LHCN-M2 (cell line): ENCODE measurements around the gene ZNF26. TPM values are rescaled to one million over a fixed set of nuclear protein-coding genes. Genes with fewer than 3 reads are reported as not detected.
"Not testable (repeated sequence)": the region's sequence is repeated elsewhere in the genome, so short reads cannot be mapped to it uniquely, and the experiment has no call there.

Experiments
- DNase-seq: peaks from one replicate; pipeline ENCODE4 v3.0.0-alpha.2; 2012; ENCODE audit warnings: low read depth
- total RNA-seq: library from RNA; depleted of rRNA; stranded (reverse); fragments of >200 nt; gene quantifications from 2 replicates; pipeline ENCODE4 v1.2.3, GENCODE V29; 2014

Gene ZNF26
- total RNA-seq, 1 experiment from 2014 or later: 16.2 TPM

GRCh38 chr12:132955094-132956010, 30.8 kb upstream of the ZNF26 start:
- DNase-seq: peak; percentile 45

- DNase-seq: peak; percentile 86
Measured at GRCh38 chr12:132956011-132956788, 30.0 kb upstream of the ZNF26 start, which contains the start of gene ZNF605. ZNF605 (minus strand) TSS chr12:132956306; CDS start chr12:132945635, 10,671 bp downstream.

- DNase-seq: not testable (repeated sequence)
Measured at GRCh38 chr12:132961790-132962189, 24.4 kb upstream of the ZNF26 start.

- not testable (repeated sequence) for DNase-seq
Measured at GRCh38 chr12:132963947-132964346, 22.2 kb upstream of the ZNF26 start.

- DNase-seq: no peak
Measured at GRCh38 chr12:132965796-132966195, 20.4 kb upstream of the ZNF26 start.

- DNase-seq: no peak
Measured at GRCh38 chr12:132966676-132967415, 19.3 kb upstream of the ZNF26 start.

GRCh38 chr12:132967736-132968135, 18.4 kb upstream of the ZNF26 start:
- DNase-seq: no peak

- no peak for DNase-seq
Measured at GRCh38 chr12:132972374-132972773, 13.8 kb upstream of the ZNF26 start.

GRCh38 chr12:132976870-132977269, 9.3 kb upstream of the ZNF26 start:
- not testable (repeated sequence) for DNase-seq

- DNase-seq: no peak
Measured at GRCh38 chr12:132986885-132987225, 688 bp downstream of the ZNF26 start.

GRCh38 chr12:132998741-132999140, 12.6 kb downstream of the ZNF26 start:
- DNase-seq: no peak

GRCh38 chr12:133010657-133011297, 24.6 kb downstream of the ZNF26 start:
- no peak for DNase-seq

- no peak for DNase-seq
Measured at GRCh38 chr12:133023566-133023965, 37.4 kb downstream of the ZNF26 start.

- DNase-seq: no peak
Measured at GRCh38 chr12:133026996-133027395, 40.8 kb downstream of the ZNF26 start.

- DNase-seq: peak; percentile 98
Measured at GRCh38 chr12:133037207-133038005, 51.2 kb downstream of the ZNF26 start, which contains the start of gene ZNF84. ZNF84 (plus strand) TSS chr12:133037509; CDS start chr12:133041468, 3,959 bp downstream.

- no peak for DNase-seq
Measured at GRCh38 chr12:133038118-133038709, 52.0 kb downstream of the ZNF26 start.

- no peak for DNase-seq
Measured at GRCh38 chr12:133046698-133047097, 60.5 kb downstream of the ZNF26 start.

- peak; percentile 19 for DNase-seq
Measured at GRCh38 chr12:133057446-133057845, 71.3 kb downstream of the ZNF26 start.

GRCh38 chr12:133058203-133059113, 72.3 kb downstream of the ZNF26 start:
- DNase-seq: peak; percentile 13
